Ecto neural progenitor cell (in vitro differentiated cells): Measurements from ENCODE around the gene SYVN1.
"Not testable (repeated sequence)": the region's sequence is repeated elsewhere in the genome, so short reads cannot be mapped to it uniquely, and the experiment has no call there.

Experiments used
- DNase-seq: peaks from one replicate; pipeline ENCODE4 v3.0.0-alpha.2; 2018; ENCODE audit warnings: low spot score

SYVN1 gene

GRCh38 chr11:65127473-65128181, 6.7 kb downstream of the SYVN1 start:
- no peak for DNase-seq

GRCh38 chr11:65126624-65127274, 7.6 kb downstream of the SYVN1 start:
- no peak for DNase-seq

GRCh38 chr11:65125197-65126056, 8.9 kb downstream of the SYVN1 start:
- DNase-seq: no peak

GRCh38 chr11:65124480-65125196, 9.7 kb downstream of the SYVN1 start:
- no peak for DNase-seq

- DNase-seq: peak; percentile 97
Measured at GRCh38 chr11:65121865-65122696, 12.2 kb downstream of the SYVN1 start, which contains the start of the genes FAU and MRPL49. TSS of gene FAU (minus strand) at chr11:65122134. CDS start at chr11:65121813, 321 bp downstream. TSS of gene MRPL49 (plus strand) at chr11:65122321. CDS start at chr11:65122347, 26 bp downstream.

GRCh38 chr11:65121447-65121864, 12.9 kb downstream of the SYVN1 start:
- peak; percentile 52 for DNase-seq

GRCh38 chr11:65120831-65121230, 13.5 kb downstream of the SYVN1 start:
- no peak for DNase-seq

- DNase-seq: no peak
Measured at GRCh38 chr11:65119670-65119995, 14.7 kb downstream of the SYVN1 start.

- DNase-seq: not testable (repeated sequence)
Measured at GRCh38 chr11:65118891-65119669, 15.2 kb downstream of the SYVN1 start.

GRCh38 chr11:65118097-65118837, 16.1 kb downstream of the SYVN1 start:
- no peak for DNase-seq

GRCh38 chr11:65117206-65118096, 16.9 kb downstream of the SYVN1 start, which contains the start of gene ZNHIT2:
TSS of gene ZNHIT2 (minus strand) at chr11:65117701. CDS start at chr11:65117653, 48 bp downstream.
- peak; percentile 99 for DNase-seq

- peak; percentile 47 for DNase-seq
Measured at GRCh38 chr11:65116370-65117205, 17.7 kb downstream of the SYVN1 start.

- peak; percentile 45 for DNase-seq
Measured at GRCh38 chr11:65115361-65116082, 18.8 kb downstream of the SYVN1 start.

GRCh38 chr11:65114538-65115171, 19.7 kb downstream of the SYVN1 start:
- peak; percentile 43 for DNase-seq

- no peak for DNase-seq
Measured at GRCh38 chr11:65113839-65114238, 20.5 kb downstream of the SYVN1 start.

- no peak for DNase-seq
Measured at GRCh38 chr11:65113361-65113756, 21.0 kb downstream of the SYVN1 start.
